Endothelial cell of umbilical vein (primary cell): ENCODE data around the gene ABTB1. TPM values are rescaled to one million over a fixed set of nuclear protein-coding genes. Genes with fewer than 3 reads are reported as not detected.

Experiments
- BruUV-seq: library from RNA; stranded (reverse); fragments of 400-500 nt; replicated peaks from 2 replicates; lab custom pipeline; 2021; lab: Mats Ljungman, UMichigan
- CTCF ChIA-PET: fragments of 300-600, 350-600 bp; sonication (Branson Sonifier 250); formaldehyde crosslinking; loops from one replicate; lab custom pipeline; 2021; ENCODE audit warnings: antibody characterized with exemption, inconsistent platforms; lab: Charles Lee
- POLR2A ChIA-PET: fragments of 300-600, 350-600 bp; sonication (Branson Sonifier 250); formaldehyde crosslinking; loops from one replicate; lab custom pipeline; 2021; ENCODE audit warnings: antibody characterized with exemption, inconsistent platforms; lab: Charles Lee
- DNase-seq: peaks from one replicate; pipeline ENCODE4 v3.0.0-alpha.2; 2011; ENCODE audit warnings: low read depth, low spot score
- FAIRE-seq: peaks from 2 replicates; lab custom pipeline; 2011; peaks lifted over from hg19 to GRCh38; lab: Jason Lieb, UNC
- H2AFZ ChIP-seq: 2 replicates; pipeline ENCODE4 v1.6.0; 2012; ENCODE audit warnings: low read depth, low read length, control low read depth, inconsistent platforms
- H3K27ac ChIP-seq: 2 replicates; pipeline ENCODE4 v1.5.1; 2011; ENCODE audit warnings: low read depth, mild to moderate bottlenecking, control low read depth, low read length, moderate library complexity; ENCODE audit not compliant: insufficient read depth
- H3K27me3 ChIP-seq, 2 experiments: 2 replicates each; pipeline versions ENCODE4 v1.6.0 to v1.6.1; 2011; ENCODE audit warnings: low read length in 2 of 2, mixed read lengths in 1 of 2; ENCODE audit not compliant: control insufficient read depth in 2 of 2, insufficient read depth in 2 of 2
- H3K36me3 ChIP-seq, 2 experiments: 2 replicates in 1 of 2; 3 replicates in 1 of 2; pipeline ENCODE4 v1.5.1; 2011; ENCODE audit warnings: low read length in 2 of 2, mild to moderate bottlenecking in 1 of 2, moderate library complexity in 1 of 2; ENCODE audit not compliant: control insufficient read depth in 2 of 2, insufficient read depth in 2 of 2; ENCODE audit errors: extremely low read depth in 1 of 2
- H3K4me1 ChIP-seq: 3 replicates; pipeline ENCODE4 v1.5.1; 2011; ENCODE audit warnings: mild to moderate bottlenecking, low read length; ENCODE audit not compliant: control insufficient read depth, insufficient read depth; ENCODE audit errors: extremely low read depth
- H3K4me2 ChIP-seq: 2 replicates; pipeline ENCODE4 v1.6.1; 2011; ENCODE audit warnings: low read length, control low read depth, mixed read lengths; ENCODE audit not compliant: insufficient read depth
- H3K4me3 ChIP-seq, 3 experiments: fragments of 200-600 bp in 1 of 3; sonication (generic), shearing (Covaris generic) in 1 of 3; replicated peaks in 1 of 3; 2 replicates each; pipeline ENCODE4 v1.5.1; 2011 to 2016; ENCODE audit warnings: control low read depth in 3 of 3, low read length in 3 of 3, mild to moderate bottlenecking in 2 of 3, inconsistent platforms in 1 of 3, low read depth in 1 of 3, moderate library complexity in 1 of 3; ENCODE audit not compliant: insufficient read depth in 1 of 3
- H3K79me2 ChIP-seq: 2 replicates; pipeline ENCODE4 v1.6.0; 2012; ENCODE audit warnings: low read length, inconsistent platforms; ENCODE audit not compliant: control insufficient read depth, insufficient read depth
- H3K9ac ChIP-seq: replicated peaks from 2 replicates; pipeline ENCODE3; 2011; ENCODE audit warnings: low read length, control low read depth; ENCODE audit not compliant: insufficient read depth; ENCODE audit errors: extremely low read depth
- H3K9me1 ChIP-seq: replicated peaks from 3 replicates; pipeline ENCODE4 v1.6.0; 2011; ENCODE audit warnings: mild to moderate bottlenecking, low read length; ENCODE audit not compliant: control insufficient read depth, insufficient read depth; ENCODE audit errors: extremely low read depth
- H3K9me3 ChIP-seq: replicated peaks from 2 replicates; pipeline ENCODE4 v1.5.1; 2012; ENCODE audit warnings: low read length, inconsistent platforms; ENCODE audit not compliant: control insufficient read depth, insufficient read depth
- H4K20me1 ChIP-seq: replicated peaks from 2 replicates; pipeline ENCODE3; 2011; ENCODE audit warnings: mild to moderate bottlenecking, low read length; ENCODE audit not compliant: control insufficient read depth, insufficient read depth; ENCODE audit errors: extremely low read depth
- CTCF ChIP-seq, 2 donors: IDR thresholded peaks; 1 replicate in 1 of 2; 2 replicates in 1 of 2; pipeline ENCODE4 v1.5.1; 2011; ENCODE audit warnings: low read length in 2 of 2, mild to moderate bottlenecking in 2 of 2, moderate library complexity in 2 of 2, control low read depth in 1 of 2, inconsistent platforms in 1 of 2, low read depth in 1 of 2; ENCODE audit not compliant: insufficient read depth in 1 of 2; ENCODE audit errors: extremely low read depth in 1 of 2
- EZH2 ChIP-seq: IDR thresholded peaks from 2 replicates; pipeline ENCODE4 v1.6.1; 2012; ENCODE audit warnings: borderline replicate concordance, low read depth, mild to moderate bottlenecking, moderate library complexity, low read length, inconsistent platforms; ENCODE audit not compliant: severe bottlenecking
- FOS ChIP-seq: IDR thresholded peaks from 2 replicates; pipeline ENCODE4 v1.6.1; 2011; ENCODE audit warnings: mild to moderate bottlenecking, low read length, moderate library complexity, borderline replicate concordance; ENCODE audit not compliant: insufficient read depth
- GATA2 ChIP-seq: IDR thresholded peaks from 2 replicates; pipeline ENCODE4 v1.7.0; 2011; ENCODE audit warnings: low read depth, mild to moderate bottlenecking, moderate library complexity, mixed read lengths, low read length; ENCODE audit not compliant: insufficient read length, insufficient read depth
- JUN ChIP-seq: IDR thresholded peaks from 2 replicates; pipeline ENCODE4 v1.6.1; 2011; ENCODE audit warnings: borderline replicate concordance, low read depth; ENCODE audit not compliant: insufficient read length, insufficient read depth
- MAX ChIP-seq: IDR thresholded peaks from 2 replicates; pipeline ENCODE4 v1.6.1; 2011; ENCODE audit not compliant: insufficient read depth, insufficient read length
- MYC ChIP-seq: IDR thresholded peaks from one replicate; pipeline ENCODE4 v1.6.1; 2011; ENCODE audit warnings: mild to moderate bottlenecking, low read depth, low read length
- POLR2A ChIP-seq: IDR thresholded peaks from 2 replicates; pipeline ENCODE4 v1.6.1; 2012; ENCODE audit warnings: low read depth, mild to moderate bottlenecking, control low read depth, low read length
- POLR2AphosphoS5 ChIP-seq: IDR thresholded peaks from 2 replicates; pipeline ENCODE4 v1.6.1; 2012; ENCODE audit warnings: low read depth, mild to moderate bottlenecking, control low read depth, low read length, moderate library complexity; ENCODE audit not compliant: insufficient read depth
- dilution Hi-C: fragments of 300-500 bp; cut with MboI; formaldehyde crosslinking; loops from one replicate; pipeline ENCODE4 v1.15.0; 2019; ENCODE audit warnings: low sequenced_read_pairs; ENCODE audit not compliant: extremely low pct_ligation_motif_present
- intact Hi-C: fragments of 100-400 bp; cut with micrococcal nuclease; formaldehyde crosslinking; loops from one replicate; pipeline ENCODE4 v1.10.0; 2022
- polyA plus RNA-seq, 4 experiments: library from polyadenylated mRNA; depleted of rRNA in 3 of 4; stranded (reverse) in 3 of 4; unstranded in 1 of 4; fragments of >200 nt; gene quantifications; 2 replicates each; pipeline versions ENCODE4 v1.2.1 to v1.2.3, GENCODE V29; 2011 to 2012; ENCODE audit warnings: missing spikeins in 1 of 4
- total RNA-seq: library from RNA; stranded (reverse); gene quantifications from 2 replicates; pipeline ENCODE4 v1.2.3, GENCODE V29; 2021

ABTB1 gene
- total and polyA plus RNA-seq, 2 donors (not counting 3 experiments of a cell fraction or from before 2014, with no cell fraction given): 15.2 to 25.1 TPM

GRCh38 chr3:127699416-127700300, 26.9 kb downstream of the ABTB1 start:
- intact Hi-C loops: loop anchor here (10.0 kb wide), 1 partner anchor 275 kb away; no protein-coding TSS in a partner anchor
- CTCF ChIA-PET: interaction anchor here (0.9 to 1.2 kb wide), 3 partner anchors 9 to 259 kb away, joined by 3 to 4 read pairs (median 3); no protein-coding TSS in a partner anchor

More at GRCh38 chr3:127699416-127700300, 26.9 kb downstream of the ABTB1 start:
- POLR2A ChIA-PET: no interaction called here
- Histone ChIP-seq H3K9ac (no peak overlapping the region), H3K9me3 (no peaks in the 10 kb centered on the region), H3K27ac (no peak overlapping the region), H3K27me3 (no peaks in the 10 kb centered on the region), H3K79me2 (peaks cover 1% of the 10 kb centered on the region), H3K4me3 (no peak overlapping the region), H2AFZ (no peak overlapping the region), H3K4me1 (peaks cover 19% of the 10 kb centered on the region), H3K36me3 (peaks cover 0 to under 1% of the 10 kb centered on the region in 2 experiments), H3K4me2 (no peak overlapping the region), H3K9me1 (no peaks in the 10 kb centered on the region), H4K20me1 (no peaks in the 10 kb centered on the region)
- no peak for FAIRE-seq
- no TSS peak for BruUV-seq
- TF ChIP-seq EZH2 (no peak), MYC (no peak), POLR2A (no peak), JUN (no peak), FOS (no peak), GATA2 (no peak), POLR2AphosphoS5 (no peak), MAX (no peak), CTCF (IDR thresholded peaks at IDR 0.05; ENCODE audit: extremely low read depth in 1 of 2, insufficient read depth in 1 of 2, low read depth in 1 of 2, low read length in 2 of 2) (no peak)
- DNase-seq: no peak
- dilution Hi-C loops: no loop called here
